Airway epithelial cell (primary cell): Measurements from ENCODE around the gene KAT2B. TPM values are rescaled to one million over a fixed set of nuclear protein-coding genes. Genes with fewer than 3 reads are reported as not detected.

Experiments used
- total RNA-seq: library from RNA; depleted of rRNA; stranded (reverse); fragments of >200 nt; gene quantifications from 2 replicates; pipeline ENCODE4 v1.2.3, GENCODE V29; 2015

Gene KAT2B
- total RNA-seq: 2.0 and 5.5 TPM in 2 replicates

GRCh38 chr3:20039765-20040547, at the start of gene KAT2B:
TSS of gene KAT2B (plus strand) at chr3:20040446. CDS start at chr3:20040478, 32 bp downstream.

GRCh38 chr3:20012164-20012563, 28.1 kb upstream of the KAT2B start, which contains the start of gene PP2D1:
TSS of gene PP2D1 (minus strand) at chr3:20012264. CDS start at chr3:20012072, 192 bp downstream.

DNA sequence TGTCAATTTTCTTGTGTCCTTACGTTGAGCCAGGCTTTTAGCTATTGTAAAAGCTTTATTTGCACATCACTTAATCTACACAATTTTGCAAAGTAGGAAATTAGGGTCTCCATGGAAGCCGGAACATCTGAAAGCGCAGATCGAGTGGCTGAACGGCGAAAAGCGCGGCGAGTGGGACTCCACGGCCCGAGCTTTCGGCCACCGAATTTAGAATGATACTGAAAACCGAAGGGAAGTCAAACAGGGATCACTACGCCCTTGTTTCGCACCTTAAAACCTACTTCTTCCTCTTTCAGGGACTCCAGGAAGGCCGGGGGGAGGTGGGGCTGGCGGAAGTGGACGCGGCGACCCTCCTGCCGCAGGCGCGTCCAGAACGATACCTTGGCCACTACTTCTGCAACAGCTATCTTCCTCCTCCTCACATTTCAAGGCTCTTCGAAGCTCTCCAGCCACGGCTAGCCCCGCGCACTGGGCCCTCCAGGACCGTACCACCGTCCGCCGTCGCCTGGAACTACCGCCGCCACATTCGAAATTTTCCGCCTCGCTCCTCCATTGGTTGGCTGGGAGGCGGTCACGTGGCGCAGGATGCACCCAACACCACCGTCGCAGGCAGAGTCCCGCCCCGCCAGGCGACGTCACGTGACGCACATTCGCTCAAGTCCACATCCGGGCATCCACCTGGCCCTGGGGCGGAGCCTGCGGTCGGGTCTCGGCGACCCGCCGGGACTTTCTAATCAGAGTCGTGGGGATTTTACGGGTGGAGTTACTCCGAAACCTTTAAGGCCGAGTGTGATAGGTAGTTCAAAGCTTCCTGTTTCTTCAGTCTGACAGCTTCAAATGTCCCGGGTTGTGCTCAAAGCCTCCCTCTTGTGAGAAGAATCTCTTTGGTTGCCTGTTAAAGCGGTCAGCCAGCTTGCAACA, 145.7 kb downstream of the KAT2B start, which contains the start of gene SGO1:
TSS of gene SGO1 (minus strand) at position 528 of the 921 bp plus-strand sequence. CDS start 2,179 bp downstream, outside the sequence.

Other genes with a start within 250 kb of the KAT2B start
- gene EFHB, start 106.2 kb upstream of the KAT2B start, total RNA-seq: 0.35 TPM in 1 of 2 replicates, not detected in the other
- gene RAB5A, start 93.3 kb upstream of the KAT2B start, total RNA-seq: 31.6 and 62.3 TPM in 2 replicates
- not detected in 2 replicates for gene PP2D1, start 28.2 kb upstream of the KAT2B start, total RNA-seq
- gene SGO1, start 145.8 kb downstream of the KAT2B start, total RNA-seq: 4.8 and 6.7 TPM in 2 replicates